Suppressor macrophage treated with lipopolysaccharide for 4 hours (primary cell): ENCODE data around the gene STXBP3.
A peak's percentile ranks its signal among the peaks of the same experiment; 100 is the strongest.
"Not testable (repeated sequence)": the region's sequence is repeated elsewhere in the genome, so short reads cannot be mapped to it uniquely, and the experiment has no call there.

Experiments used
- DNase-seq: peaks from one replicate; pipeline ENCODE4 v3.0.0-alpha.2; 2020

STXBP3 gene, protein sequence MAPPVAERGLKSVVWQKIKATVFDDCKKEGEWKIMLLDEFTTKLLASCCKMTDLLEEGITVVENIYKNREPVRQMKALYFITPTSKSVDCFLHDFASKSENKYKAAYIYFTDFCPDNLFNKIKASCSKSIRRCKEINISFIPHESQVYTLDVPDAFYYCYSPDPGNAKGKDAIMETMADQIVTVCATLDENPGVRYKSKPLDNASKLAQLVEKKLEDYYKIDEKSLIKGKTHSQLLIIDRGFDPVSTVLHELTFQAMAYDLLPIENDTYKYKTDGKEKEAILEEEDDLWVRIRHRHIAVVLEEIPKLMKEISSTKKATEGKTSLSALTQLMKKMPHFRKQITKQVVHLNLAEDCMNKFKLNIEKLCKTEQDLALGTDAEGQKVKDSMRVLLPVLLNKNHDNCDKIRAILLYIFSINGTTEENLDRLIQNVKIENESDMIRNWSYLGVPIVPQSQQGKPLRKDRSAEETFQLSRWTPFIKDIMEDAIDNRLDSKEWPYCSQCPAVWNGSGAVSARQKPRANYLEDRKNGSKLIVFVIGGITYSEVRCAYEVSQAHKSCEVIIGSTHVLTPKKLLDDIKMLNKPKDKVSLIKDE

DNA sequence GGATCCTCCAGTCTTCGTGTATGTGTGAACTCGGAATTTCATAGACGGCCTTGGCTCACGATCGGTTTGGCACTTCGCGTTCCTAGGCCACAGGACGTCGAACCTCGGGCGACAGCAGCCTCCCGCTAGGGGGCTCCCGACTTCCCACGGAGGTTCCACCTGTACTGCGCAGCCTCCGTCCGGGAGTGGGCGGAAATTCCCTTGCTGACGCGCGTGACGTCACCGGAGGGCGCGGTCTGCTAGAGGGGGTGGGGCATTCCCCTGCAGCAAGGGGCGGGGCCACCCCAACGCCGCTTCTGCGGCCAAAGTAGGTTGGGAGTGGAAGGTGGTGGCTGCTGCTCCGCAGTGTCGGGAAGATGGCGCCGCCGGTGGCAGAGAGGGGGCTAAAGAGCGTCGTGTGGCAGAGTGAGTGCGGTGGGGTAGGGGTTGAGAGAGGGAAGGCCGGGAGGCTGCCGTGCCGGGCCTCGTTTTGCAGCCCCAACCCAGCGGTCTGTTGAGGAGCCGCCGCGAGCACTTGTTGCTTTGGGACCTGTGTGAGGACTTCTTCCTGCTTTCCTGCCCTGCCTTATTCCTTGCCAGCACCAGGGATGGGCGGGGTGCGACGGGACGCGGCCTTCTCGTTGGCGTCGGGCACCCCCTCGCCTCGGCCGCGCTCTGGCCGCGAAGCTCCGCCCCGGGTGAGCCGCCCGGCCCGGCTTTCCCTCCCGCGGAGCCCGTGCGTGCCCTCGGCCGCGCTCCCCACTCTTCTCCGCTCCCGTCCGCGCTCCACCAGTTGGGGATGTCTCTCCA lies at the start of gene STXBP3:
Gene STXBP3 (plus strand): TSS at position 293 of the 789 bp plus-strand sequence. CDS start 64 bp downstream, at position 357.
- peak; percentile 100 for DNase-seq

- DNase-seq, result peak; percentile 74
Measured at GRCh38 chr1:108699375-108700332, 46.8 kb upstream of the STXBP3 start.

GRCh38 chr1:108701176-108701849 lies 45.2 kb upstream of the STXBP3 start:
- DNase-seq, result no peak

DNA sequence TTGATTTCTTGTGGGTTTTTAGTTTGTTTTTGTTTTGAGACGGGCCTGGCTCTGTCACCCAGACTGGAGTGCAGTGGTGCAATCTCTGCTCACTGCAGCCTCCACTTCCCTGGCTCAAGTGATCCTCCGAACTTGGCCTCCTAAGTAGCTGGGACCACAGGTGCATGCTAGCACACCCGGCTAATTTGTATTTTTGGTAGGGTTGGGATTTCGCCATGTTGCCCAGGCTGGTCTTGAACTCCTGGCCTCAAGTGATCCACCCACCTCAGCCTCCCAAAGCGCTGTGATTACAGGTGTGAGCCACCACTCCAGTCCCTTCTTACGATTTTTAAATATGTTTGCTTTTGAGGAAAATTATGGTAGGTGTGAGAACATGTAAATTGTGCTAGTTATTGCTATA lies 44.4 kb upstream of the STXBP3 start:
- not testable (repeated sequence) for DNase-seq

DNA sequence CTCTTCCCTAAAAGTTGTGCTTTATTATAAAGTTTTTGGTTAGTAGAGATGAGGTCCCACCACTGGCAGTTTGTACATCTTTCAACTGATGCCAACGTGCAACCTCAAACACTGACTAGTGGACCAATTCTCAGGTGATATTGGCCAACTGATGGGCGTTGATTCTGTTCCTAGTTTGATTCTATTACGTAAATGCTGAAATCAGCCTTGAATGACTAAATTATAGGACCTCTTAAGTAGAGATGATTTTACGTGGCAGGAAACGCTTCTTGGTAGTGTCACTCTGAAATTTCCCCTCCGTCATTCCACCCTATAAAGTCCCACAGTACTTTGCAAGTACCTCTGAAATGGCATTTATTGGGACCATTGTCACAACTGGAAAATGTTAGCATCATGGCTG lies 42.5 kb upstream of the STXBP3 start:
- DNase-seq, result peak; percentile 29

DNA sequence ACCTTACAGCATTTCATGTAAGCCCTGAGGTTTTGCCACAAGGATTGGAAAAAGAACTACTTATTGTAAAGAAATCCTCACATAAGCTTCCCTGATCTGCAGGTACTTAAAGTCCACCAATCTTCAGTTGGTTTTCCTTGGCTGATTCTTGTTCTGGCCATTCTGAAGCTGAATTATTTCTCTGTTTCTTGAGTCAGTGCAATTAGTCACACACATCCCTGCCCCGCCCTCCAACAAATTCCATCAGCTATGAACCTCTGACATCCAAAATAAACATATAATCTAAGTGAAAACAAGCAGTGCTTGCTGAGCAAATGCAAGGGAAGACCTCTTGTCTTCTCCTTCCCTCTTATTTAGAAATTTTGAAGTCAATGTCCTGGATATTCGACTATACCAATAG lies 42.0 kb upstream of the STXBP3 start:
- DNase-seq, result no peak

GRCh38 chr1:108706643-108707042 lies 39.8 kb upstream of the STXBP3 start:
- DNase-seq, result no peak

GRCh38 chr1:108708691-108709660 lies 37.5 kb upstream of the STXBP3 start:
- DNase-seq, result peak; percentile 39

DNA sequence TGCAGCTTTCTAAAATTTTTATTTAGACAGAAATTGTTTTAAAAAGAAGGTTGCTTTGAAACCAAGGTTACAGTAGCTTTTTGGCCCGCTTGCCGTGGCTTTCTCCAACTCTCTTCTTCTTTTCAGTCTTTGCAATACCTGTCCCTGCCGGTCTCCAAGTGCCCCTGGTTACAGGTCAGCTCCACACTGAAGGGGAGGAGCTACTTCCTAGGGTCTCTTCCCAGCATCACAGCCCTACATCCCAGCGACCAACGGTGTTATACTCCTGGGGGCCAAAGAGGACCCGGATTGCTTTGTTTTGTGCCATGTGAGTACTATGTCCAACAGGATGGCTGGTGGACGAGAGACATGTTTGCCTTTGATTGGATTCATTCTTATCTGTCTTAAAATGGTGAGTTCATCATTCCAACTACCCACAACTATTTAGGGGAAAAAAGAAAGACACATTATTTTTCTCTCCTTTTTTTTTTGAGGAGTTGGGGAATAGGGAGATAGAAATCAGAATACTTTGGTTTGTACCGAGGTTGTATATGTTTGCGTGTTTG lies 33.8 kb upstream of the STXBP3 start, which contains the start of gene FNDC7:
Gene FNDC7 (plus strand): TSS at position 303 of the 545 bp plus-strand sequence. CDS start 26 bp downstream, at position 329.
- no peak for DNase-seq

- DNase-seq, result no peak
Measured at GRCh38 chr1:108715932-108716331, 30.5 kb upstream of the STXBP3 start.

DNA sequence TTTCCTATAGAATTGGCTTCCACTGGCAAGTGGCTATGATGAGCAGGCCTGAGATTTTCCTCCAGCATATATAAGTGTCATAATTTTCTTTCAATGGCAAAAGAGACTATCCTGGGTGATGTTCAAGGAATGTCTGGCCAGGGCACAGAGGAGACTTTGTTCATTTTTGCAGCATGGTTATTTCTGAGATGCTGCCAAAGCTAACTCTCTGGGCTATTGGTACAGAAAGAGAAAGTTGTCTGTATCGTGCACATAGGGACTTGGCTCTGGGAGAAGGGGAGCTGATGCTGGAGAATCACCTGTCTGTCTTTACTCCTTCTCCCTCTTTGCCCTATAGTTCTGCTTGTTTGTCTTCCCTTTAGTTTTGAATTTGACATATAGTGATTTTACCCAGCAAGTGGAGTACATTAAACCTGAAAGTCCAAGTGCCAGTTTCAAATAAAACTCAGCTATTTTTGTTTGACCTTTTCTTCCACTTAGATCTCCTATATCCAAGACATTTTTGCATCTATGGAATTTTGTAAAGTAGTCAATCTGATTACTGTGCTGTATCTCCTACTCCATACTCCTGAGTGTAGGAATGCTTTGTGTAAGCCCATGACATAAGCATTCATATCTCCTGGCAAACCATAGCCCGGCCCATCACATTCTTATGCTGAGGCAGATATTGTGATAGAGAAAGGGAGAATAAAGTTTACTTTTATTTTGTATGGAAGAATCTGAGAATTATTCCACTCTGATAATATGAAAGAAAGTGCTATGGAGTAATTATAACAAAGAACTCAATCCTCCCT lies 29.8 kb upstream of the STXBP3 start:
- DNase-seq, result no peak

GRCh38 chr1:108717774-108718316 lies 28.6 kb upstream of the STXBP3 start:
- no peak for DNase-seq

- no peak for DNase-seq
Measured at GRCh38 chr1:108718927-108719655, 27.4 kb upstream of the STXBP3 start.

DNA sequence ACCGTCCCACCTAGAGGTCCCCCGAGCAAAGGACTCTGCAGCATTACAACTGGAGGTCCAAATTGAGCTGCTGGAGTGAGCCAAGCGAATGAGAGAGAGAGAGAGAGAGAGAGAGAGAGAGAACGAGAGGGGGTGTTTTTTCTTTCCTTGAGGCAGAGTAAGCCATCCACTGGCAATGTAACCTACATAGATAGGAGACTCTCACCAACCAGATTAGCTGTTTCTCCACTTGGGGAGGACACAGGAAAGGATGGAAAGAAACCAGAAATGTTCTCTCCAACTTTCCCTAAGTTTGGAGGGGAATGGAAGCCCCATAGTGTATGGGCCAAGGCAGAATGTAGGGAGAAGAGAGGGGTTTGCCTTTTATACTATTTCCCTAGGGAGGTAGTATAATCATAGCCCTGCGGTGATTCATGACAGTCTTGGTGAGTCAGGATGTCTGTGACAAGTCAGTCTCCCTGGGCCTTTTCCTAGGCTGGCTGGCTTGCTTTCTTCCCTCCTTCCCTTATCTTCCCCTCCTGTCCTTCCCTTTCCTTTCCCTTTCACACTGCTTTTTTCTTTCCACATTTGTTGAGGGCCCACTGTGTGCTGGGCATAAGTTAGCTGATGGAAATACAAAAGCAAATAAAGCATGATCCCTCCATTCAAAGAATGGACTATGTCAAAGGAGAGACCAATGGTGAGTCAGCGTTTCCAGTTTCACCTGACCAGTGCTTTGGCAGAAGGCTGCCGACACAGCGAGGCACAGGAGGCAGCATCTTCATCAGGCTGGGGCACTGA lies 26.6 kb upstream of the STXBP3 start:
- peak; percentile 43 for DNase-seq

DNA sequence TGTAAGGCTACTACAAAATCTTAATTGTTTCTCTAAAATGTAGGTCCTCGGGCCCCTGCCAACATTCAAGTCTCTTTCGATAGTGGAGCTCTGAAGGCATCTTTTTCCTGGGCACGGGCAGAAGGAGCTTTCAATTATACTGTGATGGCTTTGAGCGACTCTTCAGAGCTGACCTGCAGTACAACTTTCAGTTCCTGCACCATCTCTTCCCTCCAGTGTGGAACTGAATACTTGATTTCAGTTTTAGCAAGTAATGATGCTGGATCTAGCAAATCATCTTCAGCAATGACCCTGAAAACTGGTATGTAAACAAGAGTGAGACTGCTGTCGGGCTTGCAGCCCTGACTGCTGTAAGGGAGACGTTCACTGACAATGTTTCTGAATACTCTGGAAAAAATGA lies 24.2 kb upstream of the STXBP3 start:
- no peak for DNase-seq

GRCh38 chr1:108725906-108726305 lies 20.6 kb upstream of the STXBP3 start:
- no peak for DNase-seq

- no peak for DNase-seq
Measured at GRCh38 chr1:108728327-108728923, 18.0 kb upstream of the STXBP3 start.
